ENCODE measurements around the gene DUSP10.

Gene DUSP10

DNA sequence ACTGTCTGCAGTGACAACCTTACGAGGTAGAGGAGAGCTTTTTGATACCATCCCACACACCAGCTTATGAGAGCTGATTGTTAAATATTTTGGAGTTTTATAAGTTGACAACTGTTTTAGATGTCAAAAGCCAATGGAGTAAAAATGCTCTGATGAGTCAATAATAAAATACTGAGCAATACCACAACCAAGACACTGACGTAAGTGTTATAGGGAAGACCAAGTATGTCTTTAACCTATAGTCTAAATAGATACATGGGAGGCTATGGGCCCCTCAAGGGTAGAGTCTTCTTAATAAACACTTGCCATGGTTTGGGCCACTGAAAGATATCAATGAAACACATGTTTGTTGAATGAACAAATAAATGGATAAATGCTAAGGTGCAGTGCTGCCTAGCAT lies 49.2 kb downstream of the DUSP10 start:
- Histone ChIP-seq H3K27ac (ENCODE audit: low read depth, low read length) (no peak overlapping the region), H3K4me3 (ENCODE audit: low read length) (no peak overlapping the region), H3K27me3 (ENCODE audit: control insufficient read depth, insufficient read depth, low read length) (no peaks in the 10 kb centered on the region), H3K36me3 (ENCODE audit: control insufficient read depth, insufficient read depth, low read length) (no peaks in the 10 kb centered on the region), H3K9ac (ENCODE audit: low read length) (no peak overlapping the region), H3K4me1 (ENCODE audit: control insufficient read depth, insufficient read depth, low read length) (no peaks in the 10 kb centered on the region)

DNA sequence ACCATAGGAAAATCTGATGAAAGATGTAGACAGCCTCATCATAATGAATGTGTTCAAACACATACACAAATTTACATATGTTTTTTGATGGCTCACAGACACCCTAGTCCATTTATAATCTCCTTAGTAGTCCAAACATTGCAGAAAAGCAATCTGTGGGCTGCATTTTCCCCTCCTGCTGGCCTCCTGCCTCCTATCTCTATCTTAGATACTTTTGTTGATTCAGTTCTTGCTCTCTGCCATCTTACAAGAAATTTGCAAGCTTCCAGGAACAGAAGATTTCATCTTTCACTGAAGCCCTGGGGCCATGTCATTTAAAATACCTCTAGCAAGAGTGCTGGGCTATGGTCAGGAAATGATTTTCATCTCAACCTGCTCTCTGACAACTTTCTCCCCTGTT lies 50.6 kb downstream of the DUSP10 start:
- Histone ChIP-seq H3K27me3 (ENCODE audit: control insufficient read depth, insufficient read depth, low read length) (no peaks in the 10 kb centered on the region), H3K4me1 (ENCODE audit: control insufficient read depth, insufficient read depth, low read length) (no peaks in the 10 kb centered on the region), H3K4me3 (ENCODE audit: low read length) (no peak overlapping the region), H3K36me3 (ENCODE audit: control insufficient read depth, insufficient read depth, low read length) (no peaks in the 10 kb centered on the region), H3K9ac (ENCODE audit: low read length) (no peak overlapping the region), H3K27ac (ENCODE audit: low read depth, low read length) (no peak overlapping the region)

DNA sequence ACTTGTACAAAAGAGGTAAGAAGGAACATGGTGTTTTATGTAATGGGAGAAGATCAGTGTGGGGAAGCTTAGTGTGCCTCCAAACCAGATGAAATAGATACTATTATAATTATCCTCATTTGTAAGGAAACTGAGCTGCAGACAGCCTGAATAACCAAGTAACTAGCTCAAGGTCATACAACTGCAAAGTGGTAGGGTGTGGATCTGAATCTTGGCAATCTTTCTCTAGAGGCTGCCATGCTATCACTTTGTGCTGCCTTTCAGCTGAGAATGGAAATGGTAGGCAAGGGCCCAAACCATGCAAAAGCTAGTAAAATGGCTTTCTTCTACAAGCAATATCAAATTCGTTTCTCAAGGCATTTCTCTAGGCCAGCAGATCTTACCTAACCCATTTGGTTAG lies 51.0 kb downstream of the DUSP10 start:
- Histone ChIP-seq H3K9ac (ENCODE audit: low read length) (no peak overlapping the region), H3K27me3 (ENCODE audit: control insufficient read depth, insufficient read depth, low read length) (no peaks in the 10 kb centered on the region), H3K4me3 (ENCODE audit: low read length) (no peak overlapping the region), H3K27ac (ENCODE audit: low read depth, low read length) (no peak overlapping the region), H3K36me3 (ENCODE audit: control insufficient read depth, insufficient read depth, low read length) (no peaks in the 10 kb centered on the region), H3K4me1 (ENCODE audit: control insufficient read depth, insufficient read depth, low read length) (no peaks in the 10 kb centered on the region)

DNA sequence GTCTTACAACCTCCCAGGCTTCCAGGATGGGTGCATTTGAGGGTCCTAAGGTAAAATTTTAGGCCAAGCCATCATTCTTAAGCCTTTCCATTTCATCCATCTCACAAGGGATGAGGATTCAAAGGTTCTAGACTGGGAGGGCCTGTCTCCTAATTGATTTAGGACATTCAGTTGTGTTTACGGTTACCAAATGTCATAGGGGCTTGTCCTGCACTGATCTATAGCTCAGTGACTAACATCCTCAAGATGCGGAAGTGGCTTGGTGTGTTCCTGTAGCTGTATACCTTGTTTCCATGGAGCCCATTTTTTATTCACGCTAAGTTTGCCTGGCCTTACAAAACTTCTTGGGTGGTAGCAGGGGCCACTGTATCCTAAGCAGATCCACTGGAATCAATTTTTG lies 52.8 kb downstream of the DUSP10 start:
- Histone ChIP-seq H3K36me3 (ENCODE audit: control insufficient read depth, insufficient read depth, low read length) (no peaks in the 10 kb centered on the region), H3K27me3 (ENCODE audit: control insufficient read depth, insufficient read depth, low read length) (no peaks in the 10 kb centered on the region), H3K27ac (ENCODE audit: low read depth, low read length) (no peak overlapping the region), H3K9ac (ENCODE audit: low read length) (no peak overlapping the region), H3K4me3 (ENCODE audit: low read length) (no peak overlapping the region), H3K4me1 (ENCODE audit: control insufficient read depth, insufficient read depth, low read length) (no peaks in the 10 kb centered on the region)

DNA sequence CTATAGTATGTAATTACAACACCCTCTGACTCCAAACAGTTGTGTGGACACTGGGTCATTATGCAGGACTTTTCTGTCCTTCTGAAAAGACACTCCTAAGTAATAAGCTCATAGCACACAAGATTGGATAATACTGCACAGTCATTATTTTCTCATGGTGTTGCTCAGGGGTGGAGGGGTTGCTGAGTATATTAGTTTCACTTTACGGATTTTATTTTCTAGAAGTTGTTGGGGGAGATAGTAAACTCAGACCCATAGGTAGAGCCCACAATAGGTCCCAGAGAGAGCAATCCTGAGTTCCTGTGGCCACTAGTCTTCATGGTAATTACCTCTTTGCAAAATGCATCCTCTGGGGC lies 53.4 kb downstream of the DUSP10 start:
- Histone ChIP-seq H3K36me3 (ENCODE audit: control insufficient read depth, insufficient read depth, low read length) (no peaks in the 10 kb centered on the region), H3K4me1 (ENCODE audit: control insufficient read depth, insufficient read depth, low read length) (no peaks in the 10 kb centered on the region), H3K27ac (ENCODE audit: low read depth, low read length) (no peak overlapping the region), H3K27me3 (ENCODE audit: control insufficient read depth, insufficient read depth, low read length) (no peaks in the 10 kb centered on the region), H3K9ac (ENCODE audit: low read length) (no peak overlapping the region), H3K4me3 (ENCODE audit: low read length) (no peak overlapping the region)

DNA sequence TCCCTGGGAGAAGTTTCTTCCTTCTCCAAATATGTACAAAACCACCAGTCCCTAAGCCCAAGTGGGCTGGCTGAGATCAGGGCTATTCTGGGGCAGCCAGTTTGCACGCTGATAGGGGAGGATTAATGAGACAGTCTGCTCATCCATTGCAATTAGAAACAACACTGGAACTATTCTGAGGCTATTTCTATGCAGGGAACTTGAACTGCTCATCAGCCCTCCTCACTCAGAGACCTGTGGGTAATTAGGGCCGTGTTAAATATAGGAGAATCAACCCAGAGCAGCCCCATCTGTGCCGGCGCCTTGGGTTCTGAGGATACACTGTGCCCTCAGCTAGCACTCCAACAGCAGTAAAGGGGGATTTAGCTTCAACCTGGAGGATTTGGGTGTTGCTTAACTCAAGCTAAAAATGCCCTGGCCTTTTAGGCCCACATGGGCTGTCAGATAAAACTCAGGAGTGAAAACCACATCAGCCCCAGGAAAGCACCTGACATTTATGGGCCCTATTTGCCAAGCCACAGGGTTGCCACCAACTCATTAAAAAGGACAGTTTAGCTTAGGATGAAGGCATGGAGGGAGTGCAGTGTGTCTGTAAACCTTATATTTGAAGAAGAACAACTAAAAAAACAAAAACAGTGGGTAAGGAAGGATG lies 53.9 kb downstream of the DUSP10 start:
- Histone ChIP-seq H3K4me3 (ENCODE audit: low read length) (no peak overlapping the region), H3K27ac (ENCODE audit: low read depth, low read length) (no peak overlapping the region), H3K36me3 (ENCODE audit: control insufficient read depth, insufficient read depth, low read length) (no peaks in the 10 kb centered on the region), H3K9ac (ENCODE audit: low read length) (no peak overlapping the region), H3K4me1 (ENCODE audit: control insufficient read depth, insufficient read depth, low read length) (no peaks in the 10 kb centered on the region), H3K27me3 (ENCODE audit: control insufficient read depth, insufficient read depth, low read length) (no peaks in the 10 kb centered on the region)

DNA sequence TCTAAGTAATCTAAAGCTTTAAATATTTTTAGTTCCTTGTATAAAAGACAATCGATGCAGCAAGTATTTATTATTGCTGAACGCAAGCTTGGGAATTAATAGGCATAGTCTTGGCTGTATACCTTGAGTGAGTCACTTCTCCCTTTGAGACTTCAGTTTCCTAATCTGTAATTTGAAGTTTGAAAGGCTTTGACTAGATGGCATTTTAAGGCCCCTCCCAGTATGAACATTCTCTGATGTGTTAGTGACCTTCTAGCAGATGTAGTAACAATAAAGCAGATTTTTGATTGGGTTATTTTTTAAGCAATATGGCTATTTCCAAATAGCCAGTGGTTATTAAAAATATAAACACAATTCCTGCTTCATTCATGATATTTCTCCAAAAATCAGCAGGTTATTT lies 58.2 kb downstream of the DUSP10 start:
- Histone ChIP-seq H3K4me1 (ENCODE audit: control insufficient read depth, insufficient read depth, low read length) (no peaks in the 10 kb centered on the region), H3K9ac (ENCODE audit: low read length) (no peak overlapping the region), H3K27me3 (ENCODE audit: control insufficient read depth, insufficient read depth, low read length) (no peaks in the 10 kb centered on the region), H3K27ac (ENCODE audit: low read depth, low read length) (no peak overlapping the region), H3K4me3 (ENCODE audit: low read length) (no peak overlapping the region), H3K36me3 (ENCODE audit: control insufficient read depth, insufficient read depth, low read length) (no peaks in the 10 kb centered on the region)

DNA sequence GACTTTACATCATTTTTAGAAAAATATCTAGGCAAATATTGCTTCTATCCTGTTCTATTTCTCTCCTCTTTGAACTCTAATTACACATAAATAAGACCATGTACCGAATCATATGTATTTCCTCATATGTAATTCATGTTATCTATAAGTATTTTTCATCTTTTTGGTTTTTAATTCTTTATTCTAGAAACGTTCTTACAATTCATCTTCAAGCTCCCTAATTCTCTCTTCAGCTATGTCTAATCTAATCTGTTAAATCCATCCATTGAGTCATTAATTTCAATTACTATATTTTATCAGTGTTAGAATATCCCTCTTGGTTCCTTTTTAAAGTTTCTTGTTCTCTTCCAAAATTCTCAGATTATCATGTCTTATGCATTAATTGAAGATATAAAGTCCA lies 61.8 kb downstream of the DUSP10 start:
- H3K4me3 ChIP-seq (ENCODE audit: low read length): no peak overlapping the region
- H3K9ac ChIP-seq (ENCODE audit: low read length): no peak overlapping the region
- no peaks in the 10 kb centered on the region for H3K36me3 ChIP-seq (ENCODE audit: control insufficient read depth, insufficient read depth, low read length)
- H3K4me1 ChIP-seq (ENCODE audit: control insufficient read depth, insufficient read depth, low read length): no peaks in the 10 kb centered on the region
- no peak overlapping the region for H3K27ac ChIP-seq (ENCODE audit: low read depth, low read length)
- H3K27me3 ChIP-seq (ENCODE audit: control insufficient read depth, insufficient read depth, low read length): no peaks in the 10 kb centered on the region

DNA sequence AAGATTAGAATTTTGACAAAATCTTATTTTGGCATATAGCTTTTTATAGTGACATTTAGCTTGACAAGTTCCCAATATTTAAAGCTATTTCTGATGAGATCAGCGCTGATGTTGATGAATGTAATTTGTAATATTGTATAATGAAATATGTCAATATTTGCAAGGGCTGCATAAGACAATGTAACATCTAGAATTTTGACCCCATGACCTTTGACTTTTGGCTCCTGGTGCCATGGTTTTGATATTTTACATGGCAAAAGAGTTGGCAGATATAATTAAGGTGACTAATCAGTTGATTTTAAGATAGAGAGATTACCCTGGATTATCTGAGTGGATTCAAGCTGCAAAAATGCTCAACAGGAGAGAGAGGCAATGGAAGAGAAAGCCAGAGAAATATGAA lies 63.9 kb downstream of the DUSP10 start:
- Histone ChIP-seq H3K36me3 (ENCODE audit: control insufficient read depth, insufficient read depth, low read length) (no peaks in the 10 kb centered on the region), H3K27me3 (ENCODE audit: control insufficient read depth, insufficient read depth, low read length) (no peaks in the 10 kb centered on the region), H3K4me1 (ENCODE audit: control insufficient read depth, insufficient read depth, low read length) (no peaks in the 10 kb centered on the region), H3K27ac (ENCODE audit: low read depth, low read length) (no peak overlapping the region), H3K9ac (ENCODE audit: low read length) (no peak overlapping the region), H3K4me3 (ENCODE audit: low read length) (no peak overlapping the region)

DNA sequence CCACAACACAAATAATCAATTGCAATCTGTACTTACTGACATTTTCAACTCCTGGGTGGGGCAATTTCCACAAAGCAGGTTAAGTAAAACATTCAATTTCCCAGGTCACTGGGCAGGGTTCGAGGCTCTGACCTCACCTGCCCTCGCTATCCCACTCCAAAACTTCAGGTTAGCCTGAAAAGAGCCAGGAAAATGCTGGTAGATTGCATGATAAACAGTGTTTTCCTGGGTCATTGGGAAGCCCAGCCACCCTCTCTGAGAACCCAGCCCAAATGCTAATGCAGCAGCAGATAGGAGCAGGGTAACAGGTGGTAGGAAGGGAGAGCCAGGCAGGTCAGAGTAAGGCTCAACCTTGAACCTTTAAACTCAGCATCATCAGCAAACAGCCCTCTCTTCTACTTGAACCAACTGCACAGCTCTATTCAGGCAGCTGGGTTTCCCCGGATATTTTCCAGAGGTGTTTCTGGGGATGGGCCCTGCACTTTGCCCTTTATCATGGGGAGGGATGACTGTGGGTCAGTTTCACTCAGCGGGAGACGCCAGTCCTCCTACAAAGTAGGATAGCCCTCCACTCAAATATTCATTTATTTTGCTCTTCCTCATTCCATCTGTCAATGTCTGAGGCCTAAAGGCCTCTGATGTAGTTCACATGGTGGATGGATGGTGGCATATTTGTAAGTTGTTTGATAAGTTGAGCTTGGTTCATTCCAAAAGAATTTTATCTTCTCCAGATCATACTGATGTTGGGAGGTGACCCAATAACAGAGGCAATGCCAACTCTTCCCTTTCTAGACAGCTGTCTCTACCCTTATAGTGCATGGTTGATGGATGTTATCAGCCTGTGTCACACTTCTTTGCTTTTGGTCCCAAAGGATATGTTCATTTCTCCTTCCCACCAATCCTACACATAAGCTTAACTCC lies 65.7 kb downstream of the DUSP10 start:
- Histone ChIP-seq H3K27ac (ENCODE audit: low read depth, low read length) (no peak overlapping the region), H3K4me3 (ENCODE audit: low read length) (no peak overlapping the region), H3K9ac (ENCODE audit: low read length) (no peak overlapping the region), H3K36me3 (ENCODE audit: control insufficient read depth, insufficient read depth, low read length) (no peaks in the 10 kb centered on the region), H3K4me1 (ENCODE audit: control insufficient read depth, insufficient read depth, low read length) (no peaks in the 10 kb centered on the region), H3K27me3 (ENCODE audit: control insufficient read depth, insufficient read depth, low read length) (no peaks in the 10 kb centered on the region)

DNA sequence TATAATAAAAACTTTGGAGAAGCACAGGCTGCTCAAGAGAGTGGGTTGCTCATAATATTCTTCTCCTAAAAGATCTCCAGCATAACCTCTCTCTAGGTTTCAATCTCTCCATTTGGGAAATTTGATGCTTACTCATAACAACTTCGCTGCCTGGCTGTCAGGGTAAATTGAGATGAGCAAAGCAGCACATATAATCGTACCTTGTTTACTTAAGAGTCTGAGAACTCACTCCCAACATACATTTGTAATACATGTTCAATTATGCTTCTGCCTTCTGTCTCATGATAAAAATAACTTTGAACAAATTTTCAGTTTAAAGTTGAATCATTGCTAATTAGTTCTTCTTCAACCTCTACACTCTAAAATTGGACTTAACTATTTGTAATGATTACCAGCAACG lies 68.9 kb downstream of the DUSP10 start:
- Histone ChIP-seq H3K27ac (ENCODE audit: low read depth, low read length) (no peak overlapping the region), H3K36me3 (ENCODE audit: control insufficient read depth, insufficient read depth, low read length) (no peaks in the 10 kb centered on the region), H3K27me3 (ENCODE audit: control insufficient read depth, insufficient read depth, low read length) (no peaks in the 10 kb centered on the region), H3K4me3 (ENCODE audit: low read length) (no peak overlapping the region), H3K4me1 (ENCODE audit: control insufficient read depth, insufficient read depth, low read length) (no peaks in the 10 kb centered on the region), H3K9ac (ENCODE audit: low read length) (no peak overlapping the region)

DNA sequence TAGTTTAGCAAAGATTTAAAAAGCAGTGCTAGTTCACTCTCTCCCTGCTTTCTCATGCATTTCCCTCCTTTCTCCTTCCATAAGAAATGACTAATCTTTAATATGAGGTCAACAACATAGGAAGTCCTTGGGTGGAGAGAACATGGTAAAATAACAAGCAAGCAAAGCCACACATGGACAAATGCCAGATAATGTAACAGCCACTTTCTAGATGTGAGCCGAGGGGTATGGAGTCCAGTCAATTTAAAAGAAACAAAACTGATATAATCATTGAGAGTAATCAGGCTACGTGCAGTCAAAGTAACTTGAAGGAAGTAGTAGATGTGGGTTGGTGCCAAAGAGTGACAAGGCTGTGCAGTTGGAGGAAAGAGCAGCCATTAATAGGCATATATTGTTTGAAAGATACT lies 69.6 kb downstream of the DUSP10 start:
- Histone ChIP-seq H3K4me1 (ENCODE audit: control insufficient read depth, insufficient read depth, low read length) (no peaks in the 10 kb centered on the region), H3K9ac (ENCODE audit: low read length) (no peak overlapping the region), H3K4me3 (ENCODE audit: low read length) (no peak overlapping the region), H3K27ac (ENCODE audit: low read depth, low read length) (no peak overlapping the region), H3K36me3 (ENCODE audit: control insufficient read depth, insufficient read depth, low read length) (no peaks in the 10 kb centered on the region), H3K27me3 (ENCODE audit: control insufficient read depth, insufficient read depth, low read length) (no peaks in the 10 kb centered on the region)

DNA sequence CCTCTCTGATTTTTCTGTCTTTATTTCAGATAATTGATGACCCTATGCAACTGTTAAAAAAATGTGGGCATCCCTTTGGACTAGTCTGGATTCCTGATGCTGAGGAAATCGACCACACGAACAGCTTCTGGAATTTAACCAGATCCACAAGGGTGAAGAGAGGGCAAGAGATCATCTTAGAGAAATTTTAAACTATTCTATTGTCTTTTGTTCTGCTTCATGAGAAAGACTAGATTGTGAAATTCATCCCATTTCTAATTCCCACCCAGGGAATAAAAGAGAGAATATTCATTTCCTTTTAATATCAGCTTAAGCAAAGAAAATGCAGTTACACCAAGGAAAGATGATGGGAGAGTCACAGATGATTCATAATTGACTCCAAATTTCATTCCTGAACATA lies 71.8 kb downstream of the DUSP10 start:
- Histone ChIP-seq H3K27ac (ENCODE audit: low read depth, low read length) (no peak overlapping the region), H3K9ac (ENCODE audit: low read length) (no peak overlapping the region), H3K4me3 (ENCODE audit: low read length) (no peak overlapping the region)

More for the DNA sequence above, 71.8 kb downstream of the DUSP10 start:
- Histone ChIP-seq H3K36me3 (ENCODE audit: control insufficient read depth, insufficient read depth, low read length) (no peaks in the 10 kb centered on the region), H3K4me1 (ENCODE audit: control insufficient read depth, insufficient read depth, low read length) (no peaks in the 10 kb centered on the region), H3K27me3 (ENCODE audit: control insufficient read depth, insufficient read depth, low read length) (no peaks in the 10 kb centered on the region)

Data from rectal smooth muscle tissue (tissue), 1 donor.